ENCODE data around the gene CDK5RAP1.

Gene CDK5RAP1

DNA sequence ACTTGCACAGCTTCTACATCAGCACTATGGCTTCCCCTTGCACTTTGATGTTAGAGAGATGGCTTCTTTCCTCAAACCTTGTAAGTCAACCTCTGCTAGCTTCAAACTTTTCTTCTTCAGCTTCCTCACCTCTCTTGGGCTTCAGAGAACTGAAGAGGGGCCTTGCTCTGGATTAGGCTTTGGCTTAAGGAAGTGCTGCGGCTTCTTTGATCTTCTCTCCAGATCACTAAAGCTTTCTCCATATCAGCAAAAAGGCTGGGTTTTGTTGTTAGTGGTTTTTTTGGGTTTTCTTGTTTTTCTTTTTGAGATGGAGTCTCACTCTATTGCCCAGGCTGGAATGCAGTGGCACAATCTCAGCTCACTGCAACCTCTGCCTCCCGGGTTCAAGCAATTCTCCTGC lies 24.0 kb downstream of the CDK5RAP1 start:
- DNase-seq: no peak

DNA sequence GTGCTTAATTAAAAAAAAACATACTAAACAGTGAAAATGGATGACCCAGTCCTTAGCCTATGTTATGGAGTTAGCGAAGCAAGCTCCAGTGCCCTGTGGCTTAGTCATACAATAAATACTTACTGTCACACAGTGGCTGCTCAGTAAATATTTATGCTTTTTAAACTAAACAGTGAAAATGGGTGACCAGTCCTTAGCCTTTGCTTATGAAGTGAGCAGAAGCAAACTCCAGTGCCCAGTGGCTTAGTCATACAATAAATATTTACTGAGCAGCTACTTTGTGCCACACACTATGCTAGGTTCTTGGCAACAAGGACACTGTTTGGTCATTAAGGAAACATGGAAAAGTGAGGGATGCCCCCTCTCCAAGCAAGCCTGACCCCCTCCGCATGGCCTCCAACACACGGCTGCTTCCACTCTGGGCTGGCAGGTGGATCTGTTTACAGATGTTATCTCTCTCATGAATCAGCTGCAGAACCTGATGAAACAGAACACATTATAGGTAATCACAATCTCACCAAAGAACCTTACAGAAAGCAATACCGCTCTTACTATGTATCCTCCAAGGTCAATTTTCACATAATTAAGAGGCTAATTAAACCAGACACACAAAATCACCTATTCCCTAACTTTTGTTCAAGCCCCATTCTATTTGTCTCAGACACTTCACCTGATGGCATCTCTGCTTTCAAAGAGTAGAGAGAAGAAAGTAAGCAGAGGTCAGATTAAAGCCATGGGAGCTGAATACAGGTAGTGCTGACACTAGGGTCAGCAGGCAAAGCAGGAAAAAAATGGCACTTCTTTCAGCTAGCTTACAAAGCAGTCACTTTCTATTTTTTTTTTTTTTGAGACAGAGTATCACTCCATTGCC lies 27.3 kb downstream of the CDK5RAP1 start:
- DNase-seq: peak; percentile 7

DNA sequence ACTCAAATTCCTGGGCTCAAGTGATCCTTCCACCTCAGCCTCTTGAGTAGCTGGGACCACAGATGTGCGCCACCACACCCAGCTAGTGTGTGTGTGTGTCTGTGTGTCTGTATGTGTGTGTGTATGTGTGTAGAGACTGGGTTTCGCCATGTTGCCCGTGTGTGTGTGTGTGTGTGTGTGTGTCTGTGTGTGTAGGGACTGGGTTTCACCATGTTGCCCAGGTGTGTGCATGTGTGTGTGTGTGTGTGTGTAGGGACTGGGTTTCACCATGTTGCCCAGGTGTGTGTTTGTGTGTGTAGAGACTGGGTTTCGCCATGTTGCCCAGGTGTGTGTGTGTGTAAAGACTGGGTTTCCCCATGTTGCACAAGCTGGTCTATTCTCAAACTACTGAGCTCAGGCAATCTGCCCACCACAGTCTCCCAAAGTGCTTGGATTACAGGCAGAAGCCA lies 28.3 kb downstream of the CDK5RAP1 start:
- no peak for DNase-seq

DNA sequence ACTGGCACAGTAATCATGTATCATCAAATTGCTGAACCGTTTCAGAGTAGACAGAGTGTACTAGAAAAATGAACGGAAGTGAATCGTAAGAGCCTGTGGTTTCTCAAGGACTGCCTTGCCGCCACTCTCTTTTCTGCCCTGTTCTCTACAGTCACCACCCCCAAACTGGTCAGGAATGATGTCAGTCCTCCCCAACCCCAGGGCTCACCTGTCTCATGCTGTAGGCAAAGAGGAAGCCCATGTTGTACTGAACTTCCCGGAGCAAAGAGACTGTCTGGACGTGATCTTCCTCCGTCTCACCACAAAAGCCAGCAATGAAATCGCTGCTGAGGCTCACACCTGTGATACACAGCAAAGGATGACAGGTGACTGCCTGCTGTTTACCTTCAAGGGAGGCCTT lies 31.0 kb downstream of the CDK5RAP1 start:
- no peak for DNase-seq

DNA sequence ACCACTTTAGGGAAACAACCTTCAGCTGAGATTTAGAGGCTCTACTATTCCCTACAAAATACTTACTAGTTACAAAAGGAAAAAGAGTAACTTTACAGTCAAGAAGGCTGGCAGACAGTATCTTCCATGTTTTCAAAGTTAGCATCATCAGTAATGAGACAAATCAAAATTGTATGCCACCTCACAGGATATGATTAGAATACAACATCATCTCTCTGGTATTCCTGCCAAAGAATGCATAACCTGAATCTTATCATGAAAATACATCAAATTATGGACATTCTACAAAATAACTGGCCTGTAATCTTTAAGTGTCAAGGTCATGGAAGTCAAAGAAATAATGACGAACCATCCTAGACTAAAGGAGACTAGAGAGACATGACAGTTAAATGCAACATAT lies 38.4 kb downstream of the CDK5RAP1 start:
- DNase-seq: no peak

DNA sequence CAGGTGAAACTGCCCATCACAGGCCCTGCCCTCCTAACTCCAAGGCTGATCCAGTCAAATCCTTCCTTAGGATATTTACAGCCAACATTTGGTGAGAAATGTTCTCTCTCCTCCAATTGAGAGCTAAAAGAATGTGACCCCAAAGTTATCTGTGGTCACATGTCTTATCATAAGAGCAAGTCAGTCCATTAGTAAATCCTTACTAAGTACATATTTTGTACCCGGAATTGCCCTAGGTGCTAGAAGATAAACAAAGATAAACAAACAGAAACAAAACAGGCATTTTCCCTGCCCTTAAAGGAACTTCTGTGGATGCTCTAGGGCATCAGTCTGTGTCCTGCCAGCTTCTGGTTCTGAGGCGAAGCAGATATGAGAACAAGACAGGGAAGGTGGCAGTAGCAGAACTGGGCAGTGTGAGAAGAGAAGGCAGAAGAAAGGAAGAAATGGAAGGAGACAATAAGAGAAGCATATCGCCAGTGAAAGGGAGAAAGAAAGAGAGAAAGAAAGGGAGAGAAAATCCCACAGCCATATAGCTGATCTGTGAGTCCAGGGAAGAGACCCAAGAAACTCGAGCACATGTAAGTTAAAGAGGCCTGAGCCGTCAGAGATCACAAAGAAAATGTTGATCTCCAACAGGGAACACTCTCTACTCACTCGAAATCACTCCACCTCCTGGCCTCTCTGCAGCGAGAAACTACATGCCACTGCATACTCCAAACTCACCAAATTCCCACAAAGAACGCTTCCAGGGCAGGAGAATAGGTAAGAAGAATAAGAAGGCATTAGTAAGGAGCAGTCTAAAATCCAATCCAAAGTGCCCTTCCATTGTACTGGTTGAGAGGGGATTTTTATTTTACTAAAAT lies 41.7 kb downstream of the CDK5RAP1 start:
- DNase-seq: no peak

DNA sequence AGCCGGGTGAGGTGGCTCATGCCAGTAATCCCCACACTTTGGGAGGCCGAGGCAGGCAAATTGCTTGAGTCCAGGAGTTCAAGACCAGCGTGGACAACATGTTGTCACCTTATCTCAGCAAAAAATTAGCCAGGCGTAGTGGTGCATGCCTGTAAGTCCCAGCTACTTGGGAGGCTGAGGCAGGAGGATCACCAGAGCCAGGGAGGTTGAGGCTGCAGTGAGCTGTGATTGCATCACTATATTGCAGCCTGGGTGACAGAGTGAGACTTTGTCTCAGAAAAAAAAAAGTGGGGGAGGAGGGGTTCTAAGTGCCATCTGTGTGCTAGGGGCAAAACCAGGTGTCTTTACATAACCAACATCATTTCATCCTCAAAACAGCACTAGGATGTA lies 48.3 kb downstream of the CDK5RAP1 start:
- DNase-seq: no peak

DNA sequence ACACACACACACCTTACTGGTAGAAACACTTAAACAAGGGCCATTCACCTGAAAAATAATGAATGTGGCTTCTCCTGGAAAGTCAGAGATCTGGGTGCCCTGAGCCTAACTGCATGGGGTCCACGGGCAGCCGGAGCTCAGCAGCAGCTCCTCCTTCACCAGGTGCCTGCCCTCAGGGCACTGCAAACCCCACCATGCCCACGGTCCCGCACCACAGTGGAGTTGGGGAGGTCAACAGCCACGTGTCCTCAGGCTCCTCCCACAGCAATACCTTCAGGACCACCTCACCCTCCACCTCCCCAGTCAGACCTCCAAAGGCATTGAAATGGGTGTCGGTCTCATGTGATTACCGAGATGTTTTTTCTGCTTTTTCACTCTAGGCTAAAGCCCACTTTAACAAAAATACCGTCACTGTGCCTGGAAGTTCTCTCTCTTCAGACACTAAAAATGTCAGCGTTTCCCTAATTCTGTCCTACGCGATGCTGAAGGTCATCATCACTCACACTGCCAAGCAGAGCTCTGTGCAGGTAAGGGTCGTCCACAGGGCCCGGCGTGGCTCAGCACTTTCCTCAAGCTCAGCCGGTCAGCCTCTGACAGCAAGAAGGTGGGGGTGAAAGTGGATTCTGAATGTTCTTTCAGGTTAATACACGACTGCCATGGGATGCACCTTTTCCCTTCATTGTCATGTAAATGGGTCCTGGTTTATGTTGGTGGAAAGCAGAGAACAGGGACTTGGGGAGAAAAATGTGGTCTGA lies 48.9 kb downstream of the CDK5RAP1 start:
- DNase-seq: no peak

DNA sequence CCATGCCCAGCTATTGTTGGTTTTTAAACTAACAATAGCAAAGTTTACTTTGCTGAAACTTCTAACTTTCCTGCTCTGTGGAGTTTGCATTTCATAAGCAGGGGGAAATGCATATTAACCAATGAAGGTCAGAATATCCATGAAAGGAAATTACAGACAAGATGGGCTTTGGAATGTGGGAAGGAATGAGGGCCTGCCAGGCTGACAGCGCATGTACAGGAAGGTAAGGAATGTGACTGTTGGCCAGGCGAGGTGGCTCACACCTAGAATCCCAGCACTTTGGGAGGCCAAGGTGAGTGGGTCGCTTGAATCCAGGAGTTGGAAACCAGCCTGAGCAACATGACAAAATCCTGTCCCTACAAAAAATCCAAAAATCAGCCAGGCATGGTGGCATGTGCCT lies 49.6 kb downstream of the CDK5RAP1 start:
- DNase-seq: no peak

DNA sequence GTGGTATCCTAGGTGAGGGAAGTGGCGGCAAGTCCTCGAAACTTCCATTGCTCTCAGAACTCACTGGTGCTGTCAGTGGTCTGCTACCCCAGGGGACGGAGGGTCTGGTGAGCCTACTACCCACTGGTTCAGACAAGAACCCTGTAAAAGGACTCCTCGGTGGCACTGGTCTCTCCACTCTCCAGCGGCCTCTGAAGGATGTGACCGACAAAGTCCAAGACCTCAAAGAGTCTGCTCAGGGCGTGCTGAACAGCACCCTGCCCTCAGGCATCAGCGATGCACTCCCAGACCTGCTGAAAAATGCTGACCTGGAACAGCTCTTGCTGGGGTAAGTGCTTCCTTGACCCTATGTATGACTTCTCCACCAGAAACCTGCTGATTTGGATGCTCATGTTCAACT lies 51.8 kb downstream of the CDK5RAP1 start:
- no peak for DNase-seq

DNA sequence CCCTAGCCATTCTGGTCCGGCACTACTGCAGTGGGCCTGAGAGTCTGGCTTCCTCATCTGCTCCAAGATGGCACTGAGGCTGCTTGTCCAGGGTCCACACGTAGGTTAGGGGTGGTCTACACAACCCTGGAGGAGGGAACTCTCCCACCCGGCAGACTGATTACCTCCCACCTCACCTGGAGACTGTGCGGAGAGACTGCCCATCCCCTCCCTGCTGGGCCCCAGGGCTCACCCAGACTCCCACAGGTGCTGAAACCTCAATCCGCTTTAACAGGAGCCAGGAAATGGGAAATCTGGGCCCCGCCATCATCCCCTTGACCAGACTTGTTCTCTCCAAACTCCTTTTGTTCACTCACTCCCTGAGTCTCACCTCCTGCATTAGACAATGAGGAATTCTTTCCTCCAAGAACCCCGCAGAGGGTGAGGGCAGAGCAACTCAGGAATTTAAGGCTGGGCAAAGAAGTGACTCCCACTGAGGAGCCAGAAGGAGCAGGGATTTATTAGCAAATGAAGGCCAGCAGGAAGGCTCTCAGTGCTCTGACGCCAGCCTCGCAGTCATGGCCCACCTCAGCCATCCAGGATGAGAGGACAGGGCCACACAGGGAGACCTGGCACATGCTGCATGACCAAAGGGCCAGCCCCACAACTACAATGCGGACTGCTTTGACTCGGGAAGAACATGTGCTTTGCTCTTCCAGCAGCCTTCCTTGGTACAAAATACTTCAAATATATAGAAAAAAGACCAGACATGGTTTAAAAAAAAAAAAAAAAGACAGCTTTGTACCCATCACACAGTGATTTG lies 53.0 kb downstream of the CDK5RAP1 start:
- DNase-seq: no peak

DNA sequence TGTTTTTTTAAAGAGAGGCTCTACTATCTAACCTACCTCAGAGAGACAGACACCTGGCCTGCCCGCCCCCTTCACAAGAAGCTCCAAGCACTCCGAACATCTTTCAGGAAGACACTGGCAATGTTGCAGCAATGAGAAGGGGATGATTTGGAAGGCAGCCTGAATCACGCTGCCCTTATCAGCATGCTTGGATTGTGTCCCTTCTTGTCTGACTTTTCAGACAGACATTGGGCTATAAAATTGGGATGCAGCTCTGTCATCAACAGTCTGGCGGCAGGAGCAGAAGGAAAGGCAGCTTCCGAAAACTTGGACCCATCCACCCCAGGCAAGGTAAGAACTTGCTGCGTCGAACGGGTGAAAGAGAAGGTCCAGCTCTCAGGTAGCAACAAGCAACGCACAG lies 56.0 kb downstream of the CDK5RAP1 start:
- DNase-seq: no peak

DNA sequence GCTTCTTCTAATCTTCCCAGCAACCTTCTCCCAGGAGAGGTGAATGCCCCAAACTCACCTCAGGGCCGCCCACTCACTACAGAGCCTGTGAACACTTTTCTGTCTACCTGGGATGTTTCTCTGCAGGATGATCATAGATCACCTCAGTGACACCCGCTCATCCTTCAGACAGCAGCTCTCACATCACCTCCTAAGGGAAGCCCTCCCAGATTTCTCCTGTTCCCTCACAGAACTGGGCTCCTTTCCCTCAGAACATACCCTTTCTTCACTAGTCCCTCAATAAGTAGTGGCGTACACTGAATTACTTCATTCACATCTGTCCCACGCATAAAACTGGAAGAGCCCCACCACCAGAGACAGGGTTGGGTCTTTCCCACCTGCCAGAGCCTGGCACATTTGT lies 57.8 kb downstream of the CDK5RAP1 start:
- no peak for DNase-seq

DNA sequence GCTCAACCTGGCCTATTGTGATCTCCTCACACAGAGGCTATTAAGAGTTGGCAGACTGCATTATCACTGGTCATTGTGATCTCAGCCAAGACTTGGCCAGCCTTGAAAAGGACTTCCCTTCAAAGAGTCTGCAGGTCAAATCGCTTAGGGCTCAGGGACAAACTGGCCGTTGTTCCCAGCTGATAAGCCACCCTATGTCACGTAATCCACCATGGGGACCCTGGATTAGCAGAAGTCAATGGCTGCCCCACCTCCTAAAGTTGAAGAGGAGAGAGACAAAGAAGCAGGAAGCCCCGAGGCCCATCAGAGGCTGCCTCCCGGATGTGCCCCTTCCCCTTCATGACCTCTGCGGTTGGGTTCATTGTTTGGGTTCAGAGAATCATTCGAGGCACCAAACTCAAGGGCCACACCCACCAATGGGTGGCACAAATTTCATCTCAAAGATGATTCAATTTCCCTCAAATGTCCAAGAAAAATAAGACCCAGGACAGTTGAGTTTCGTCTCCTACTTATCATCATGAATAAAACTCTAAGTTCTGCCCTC lies 61.7 kb downstream of the CDK5RAP1 start:
- no peak for DNase-seq

DNA sequence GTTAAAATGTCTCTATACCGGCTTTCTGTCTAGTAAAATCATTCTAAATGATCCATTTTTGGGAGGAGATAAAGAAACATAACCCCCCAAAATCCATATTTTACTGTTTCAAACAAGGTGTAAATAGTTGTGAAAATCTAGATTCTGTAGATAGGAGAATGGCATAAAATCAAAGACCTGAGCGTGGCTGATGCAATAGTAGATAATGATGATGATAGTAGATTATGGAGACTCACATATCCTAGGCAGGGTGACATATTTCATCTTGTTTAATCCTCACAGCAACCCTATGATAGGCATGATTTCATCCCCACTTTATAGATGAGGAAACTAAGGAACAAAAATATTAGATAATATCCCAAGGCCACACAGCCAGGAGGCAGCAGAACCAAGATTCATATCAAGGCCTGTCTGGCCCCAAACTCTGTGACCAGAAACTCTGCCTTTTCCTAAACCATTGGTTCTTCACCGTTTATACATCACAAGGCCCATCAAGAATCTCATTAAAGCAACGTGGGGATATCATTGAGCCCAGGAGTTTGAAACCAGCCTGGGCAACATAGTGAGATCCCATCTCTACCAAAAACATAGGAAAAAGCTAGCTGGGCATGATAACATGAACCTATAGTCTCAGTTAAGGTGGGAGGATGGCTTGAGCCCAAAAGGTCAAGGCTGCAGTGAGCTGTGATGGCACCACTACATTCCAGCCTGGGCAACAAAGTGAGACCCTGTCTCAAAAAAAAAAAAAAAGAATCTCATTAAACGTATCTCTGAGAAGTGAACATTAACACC lies 62.7 kb downstream of the CDK5RAP1 start:
- DNase-seq: no peak

DNA sequence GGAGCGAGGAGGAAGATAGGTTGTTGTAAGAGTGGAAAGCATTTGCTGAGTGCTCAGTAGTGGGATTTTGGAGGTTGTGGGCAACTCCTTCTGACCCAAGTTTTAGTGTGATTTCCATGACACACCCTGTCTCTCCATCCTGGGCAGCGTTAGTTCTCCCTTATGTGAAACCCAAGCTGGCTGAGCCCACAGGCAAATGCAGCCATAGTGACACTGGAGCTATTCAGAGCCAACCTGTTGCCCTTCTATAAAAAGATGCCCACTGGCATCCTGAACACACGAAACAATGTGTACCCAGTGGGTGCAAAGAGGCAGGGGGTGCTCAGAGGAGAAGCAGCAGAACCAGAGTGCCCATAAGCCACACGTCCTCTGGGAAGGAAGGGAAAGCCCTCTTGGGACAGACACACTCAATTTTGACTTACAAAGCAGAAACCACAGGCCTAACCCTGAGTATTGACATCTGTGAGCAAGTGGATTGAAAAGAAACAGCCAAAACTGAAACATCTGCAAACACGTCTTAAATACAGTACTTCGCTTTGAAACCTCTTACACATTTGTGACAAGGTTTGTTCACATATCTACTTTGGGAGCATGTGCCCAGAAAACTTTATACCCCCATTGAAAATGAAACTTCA lies 63.7 kb downstream of the CDK5RAP1 start:
- no peak for DNase-seq

DNA sequence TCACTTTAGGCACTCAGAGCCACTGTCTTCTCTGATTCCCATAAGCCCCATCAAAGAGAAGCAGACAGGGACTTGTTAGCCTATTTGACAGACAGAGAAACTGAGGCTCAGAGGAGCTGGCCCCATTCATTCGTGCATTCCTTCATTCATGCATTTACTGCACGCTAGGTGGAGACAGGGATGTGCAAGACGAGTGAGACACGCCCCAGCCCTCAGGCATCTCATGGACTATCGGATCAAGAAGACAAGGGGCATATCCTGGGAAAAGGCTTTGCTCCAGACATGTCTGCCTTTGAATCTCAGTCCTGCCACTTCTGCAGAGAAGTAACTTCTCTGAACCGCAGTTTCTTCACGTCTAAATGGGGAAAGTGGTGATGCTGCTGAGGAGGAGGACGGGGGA lies 64.2 kb downstream of the CDK5RAP1 start:
- DNase-seq: no peak

DNA sequence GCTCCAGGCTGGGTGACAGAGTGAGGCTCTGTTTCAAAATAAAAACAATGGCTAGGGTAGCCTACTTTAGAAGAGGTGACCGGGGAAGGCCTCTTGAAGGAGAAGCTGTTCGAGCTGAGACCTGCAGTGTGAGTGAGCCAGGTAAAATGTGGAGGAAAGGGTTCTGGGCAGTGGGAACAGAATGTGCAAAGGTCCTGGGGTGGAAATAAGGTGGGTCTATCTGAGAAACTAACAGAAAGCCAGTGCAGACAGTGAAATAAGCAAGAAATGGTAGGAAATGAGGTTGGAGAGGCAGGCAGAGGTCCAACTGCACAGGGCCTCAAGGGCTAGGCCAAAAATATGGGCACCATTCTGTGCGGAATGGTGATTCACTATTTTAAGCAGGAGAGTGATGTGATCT lies 64.9 kb downstream of the CDK5RAP1 start:
- no peak for DNase-seq

DNA sequence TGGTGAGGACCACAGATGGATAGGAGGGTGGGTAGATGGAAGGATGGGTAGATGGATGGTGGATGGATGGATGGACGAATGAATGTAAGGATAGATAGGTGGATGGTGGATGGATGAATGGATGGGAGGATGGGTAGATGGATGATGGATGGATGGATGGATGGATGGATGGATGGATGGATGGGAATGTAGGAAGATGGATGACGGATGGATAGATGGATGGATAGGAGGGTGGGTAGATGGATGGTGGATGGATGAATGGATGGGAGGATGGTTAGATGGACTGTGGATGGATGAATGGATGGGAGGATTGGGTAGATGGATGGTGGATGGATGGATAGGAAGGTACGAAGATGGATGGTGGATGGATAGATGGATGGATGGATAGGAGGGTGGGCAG lies 67.2 kb downstream of the CDK5RAP1 start:
- DNase-seq: no peak

DNA sequence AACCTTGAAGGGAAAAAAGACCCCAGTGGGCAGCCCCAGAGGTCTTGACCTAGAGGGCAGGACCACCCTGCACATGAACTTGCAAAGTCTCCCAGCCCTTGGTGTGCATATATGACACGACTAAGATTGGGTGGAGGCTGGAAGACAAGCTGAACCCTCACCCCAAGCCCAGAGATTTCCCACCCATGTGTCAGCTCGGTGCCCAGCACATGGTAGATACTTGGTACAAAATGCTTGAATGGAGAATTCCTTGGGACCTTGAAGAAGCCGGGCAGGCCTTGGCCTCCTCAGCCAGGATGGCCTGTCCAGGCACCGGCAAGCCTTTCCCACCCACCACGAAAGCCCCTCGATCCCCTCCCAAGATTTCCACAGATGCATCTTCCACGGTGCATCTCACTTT lies 67.7 kb downstream of the CDK5RAP1 start:
- DNase-seq: no peak

All from T1000 (cell line).